ENCODE measurements around the gene CCR7. TPM values are rescaled to one million over a fixed set of nuclear protein-coding genes. Genes with fewer than 3 reads are reported as not detected.

CCR7 gene
- total RNA-seq (2022; extraction: Qiagen RNA extraction; ENCODE audit: low read depth): 0.80 to 1.2 TPM (median 1.1 TPM) in 5 replicates

GRCh38 chr17:40564883-40565768 lies at the start of gene CCR7:
Gene CCR7 (minus strand): TSS chr17:40565472. CDS start chr17:40565409, 63 bp downstream.

Other genes starting within 250 kb of the CCR7 start
- gene GJD3, start 200.7 kb downstream of the CCR7 start, total RNA-seq (2022; extraction: Qiagen RNA extraction; ENCODE audit: low read depth): 0.71 to 1.3 TPM (median 1.2 TPM) in 5 replicates
- 217 to 300 TPM (median 229 TPM) in 5 replicates for gene TOP2A, start 147.6 kb downstream of the CCR7 start, total RNA-seq (2022; extraction: Qiagen RNA extraction; ENCODE audit: low read depth)
- gene IGFBP4, start 122.0 kb downstream of the CCR7 start, total RNA-seq (2022; extraction: Qiagen RNA extraction; ENCODE audit: low read depth): 1,911 to 2,563 TPM (median 2,393 TPM) in 5 replicates
- gene TNS4, start 63.8 kb downstream of the CCR7 start, total RNA-seq (2022; extraction: Qiagen RNA extraction; ENCODE audit: low read depth): 67.2 to 109 TPM (median 86.7 TPM) in 5 replicates
- 109 to 118 TPM (median 115 TPM) in 5 replicates for gene SMARCE1, start 82.3 kb upstream of the CCR7 start, total RNA-seq (2022; extraction: Qiagen RNA extraction; ENCODE audit: low read depth)
- 0.38 to 0.66 TPM (median 0.58 TPM) in 5 replicates for gene KRT222, start 99.7 kb upstream of the CCR7 start, total RNA-seq (2022; extraction: Qiagen RNA extraction; ENCODE audit: low read depth)
- not detected in 5 replicates for gene KRT24, start 138.3 kb upstream of the CCR7 start, total RNA-seq (2022; extraction: Qiagen RNA extraction; ENCODE audit: low read depth)
- gene KRT25, start 189.9 kb upstream of the CCR7 start, total RNA-seq (2022; extraction: Qiagen RNA extraction; ENCODE audit: low read depth): not detected in 5 replicates
- gene KRT26, start 206.7 kb upstream of the CCR7 start, total RNA-seq (2022; extraction: Qiagen RNA extraction; ENCODE audit: low read depth): not detected in 5 replicates
- not detected in 5 replicates for gene KRT27, start 217.1 kb upstream of the CCR7 start, total RNA-seq (2022; extraction: Qiagen RNA extraction; ENCODE audit: low read depth)
- not detected in 5 replicates for gene KRT28, start 234.5 kb upstream of the CCR7 start, total RNA-seq (2022; extraction: Qiagen RNA extraction; ENCODE audit: low read depth)